ENCODE data around the gene STOML3. TPM values are rescaled to one million over a fixed set of nuclear protein-coding genes. Genes with fewer than 3 reads are reported as not detected.

The STOML3 gene, protein sequence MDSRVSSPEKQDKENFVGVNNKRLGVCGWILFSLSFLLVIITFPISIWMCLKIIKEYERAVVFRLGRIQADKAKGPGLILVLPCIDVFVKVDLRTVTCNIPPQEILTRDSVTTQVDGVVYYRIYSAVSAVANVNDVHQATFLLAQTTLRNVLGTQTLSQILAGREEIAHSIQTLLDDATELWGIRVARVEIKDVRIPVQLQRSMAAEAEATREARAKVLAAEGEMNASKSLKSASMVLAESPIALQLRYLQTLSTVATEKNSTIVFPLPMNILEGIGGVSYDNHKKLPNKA
- not detected in 2 replicates for total RNA-seq

GRCh38 chr13:38990693-38991092 is at the start of gene STOML3:
Gene STOML3 (minus strand): TSS chr13:38990831. CDS start chr13:38990721, 110 bp downstream.

GRCh38 chr13:39037880-39038568 is 47.4 kb upstream of the STOML3 start, which contains the start of the genes NHLRC3 and PROSER1:
Gene NHLRC3 (plus strand): TSS chr13:39038456. CDS start chr13:39038640, 184 bp downstream.
Gene PROSER1 (minus strand): TSS chr13:39038089. CDS start chr13:39037242, 847 bp downstream.

Other genes starting within 250 kb of the STOML3 start
- 10.4 and 13.6 TPM in 2 replicates for gene PROSER1, start 47.3 kb upstream of the STOML3 start, total RNA-seq
- gene NHLRC3, start 47.6 kb upstream of the STOML3 start, total RNA-seq, result 5.5 and 9.5 TPM in 2 replicates

Data from mesangial cell (primary cell).